Loucy (cell line): Measurements from ENCODE around the gene IGSF21.

Source experiments
- H2AFZ ChIP-seq: fragments of 200-600 bp; sonication (generic); 2 replicates; pipeline ENCODE4 v1.6.0; 2016; ENCODE audit warnings: antibody characterized with exemption, mild to moderate bottlenecking, low read length, moderate library complexity
- H3F3A ChIP-seq: fragments of 200-600 bp; 2 replicates; pipeline ENCODE4 v1.6.0; 2016; ENCODE audit warnings: antibody characterized with exemption, low read depth, mild to moderate bottlenecking
- H3K27me3 ChIP-seq: fragments of 200-600 bp; sonication (generic); 2 replicates; pipeline ENCODE4 v1.6.1; 2014; ENCODE audit warnings: low read length, mild to moderate bottlenecking; ENCODE audit not compliant: insufficient read depth, poor library complexity, severe bottlenecking
- H3K36me3 ChIP-seq: fragments of 200-600 bp; sonication (generic); 2 replicates; pipeline ENCODE4 v1.6.1; 2016; ENCODE audit warnings: low read length; ENCODE audit not compliant: insufficient read depth
- H3K4me1 ChIP-seq: fragments of 200-600 bp; sonication (generic); 2 replicates; pipeline ENCODE4 v1.5.1; 2014; ENCODE audit warnings: low read length, mild to moderate bottlenecking; ENCODE audit not compliant: insufficient read depth, poor library complexity, severe bottlenecking
- H3K4me2 ChIP-seq: fragments of 200-600 bp; sonication (generic); 2 replicates; pipeline ENCODE4 v1.6.0; 2014; ENCODE audit warnings: antibody characterized with exemption, low read length, low read depth, mild to moderate bottlenecking; ENCODE audit not compliant: poor library complexity, severe bottlenecking
- H3K4me3 ChIP-seq: fragments of 200-600 bp; sonication (generic); 2 replicates; pipeline ENCODE4 v1.5.1; 2014; ENCODE audit warnings: low read length, mild to moderate bottlenecking, mixed read lengths; ENCODE audit not compliant: poor library complexity, severe bottlenecking
- H3K79me2 ChIP-seq: fragments of 200-600 bp; sonication (generic); 2 replicates; pipeline ENCODE4 v1.6.1; 2014; ENCODE audit warnings: low read length; ENCODE audit not compliant: insufficient read depth
- H3K9ac ChIP-seq: fragments of 200-600 bp; sonication (generic); 2 replicates; pipeline ENCODE4 v1.6.0; 2014; ENCODE audit warnings: mild to moderate bottlenecking, low read depth, low read length, moderate library complexity; ENCODE audit not compliant: poor library complexity, severe bottlenecking
- H3K9me2 ChIP-seq: fragments of 200-600 bp; sonication (generic); replicated peaks from 2 replicates; pipeline ENCODE4 v1.6.1; 2016; ENCODE audit warnings: low read depth, low read length, mixed read lengths
- H3K9me3 ChIP-seq: fragments of 200-600 bp; sonication (generic); 2 replicates; pipeline ENCODE4 v1.6.1; 2014; ENCODE audit warnings: mild to moderate bottlenecking, antibody characterized with exemption, low read length, low read depth; ENCODE audit not compliant: insufficient read depth
- H4K20me1 ChIP-seq: fragments of 200-600 bp; sonication (generic); 2 replicates; pipeline ENCODE4 v1.6.0; 2014; ENCODE audit warnings: antibody characterized with exemption, low read length, mild to moderate bottlenecking; ENCODE audit not compliant: insufficient read depth, poor library complexity, severe bottlenecking
- CTCF ChIP-seq: fragments of 200-600 bp; sonication (generic); conservative IDR thresholded peaks from 2 replicates; pipeline ENCODE4 v1.5.1; 2014; ENCODE audit warnings: mild to moderate bottlenecking, antibody characterized with exemption, low read length
- EZH2phosphoT487 ChIP-seq: fragments of 200-600 bp; IDR thresholded peaks from 2 replicates; pipeline ENCODE4 v1.6.1; 2018; ENCODE audit warnings: antibody characterized with exemption, mild to moderate bottlenecking, moderate library complexity, borderline replicate concordance

Gene IGSF21

GRCh38 chr1:18147672-18148071 lies 40.1 kb downstream of the IGSF21 start:
- Histone ChIP-seq H2AFZ (no peak overlapping the region), H3K27me3 (no peaks in the 10 kb centered on the region), H3F3A (no peaks in the 10 kb centered on the region), H4K20me1 (no peaks in the 10 kb centered on the region), H3K36me3 (no peaks in the 10 kb centered on the region), H3K9ac (no peak overlapping the region), H3K9me2 (no peaks in the 10 kb centered on the region), H3K9me3 (no peaks in the 10 kb centered on the region; the same call in 1 of the 2 replicates), H3K4me1 (no peaks in the 10 kb centered on the region), H3K4me3 (no peak overlapping the region), H3K79me2 (no peaks in the 10 kb centered on the region), H3K4me2 (no peak overlapping the region)
- TF ChIP-seq EZH2phosphoT487 (no peak), CTCF (no peak)

- H3F3A ChIP-seq: no peaks in the 10 kb centered on the region
- H2AFZ ChIP-seq: no peak overlapping the region
- no peaks in the 10 kb centered on the region; the same call in 1 of the 2 replicates for H3K9me3 ChIP-seq
- no peaks in the 10 kb centered on the region for H3K27me3 ChIP-seq
- H3K4me2 ChIP-seq: no peak overlapping the region
- H3K36me3 ChIP-seq: no peaks in the 10 kb centered on the region
- no peak overlapping the region for H3K9ac ChIP-seq
- no peaks in the 10 kb centered on the region for H3K4me1 ChIP-seq
- H4K20me1 ChIP-seq: no peaks in the 10 kb centered on the region
- H3K79me2 ChIP-seq: no peaks in the 10 kb centered on the region
- no peaks in the 10 kb centered on the region for H3K9me2 ChIP-seq
- TF ChIP-seq CTCF (no peak), EZH2phosphoT487 (no peak)
- H3K4me3 ChIP-seq: no peak overlapping the region
These were observed 40.9 kb downstream of the IGSF21 start for GRCh38 chr1:18148461-18148860.

- H3K36me3 ChIP-seq: no peaks in the 10 kb centered on the region
- no peaks in the 10 kb centered on the region for H4K20me1 ChIP-seq
- no peaks in the 10 kb centered on the region; the same call in 1 of the 2 replicates for H3K9me3 ChIP-seq
- H3K79me2 ChIP-seq: no peaks in the 10 kb centered on the region
- H3K4me1 ChIP-seq: no peaks in the 10 kb centered on the region
- H3F3A ChIP-seq: no peaks in the 10 kb centered on the region
- H3K4me3 ChIP-seq: no peak overlapping the region
- H3K9me2 ChIP-seq: no peaks in the 10 kb centered on the region
- no peaks in the 10 kb centered on the region for H3K27me3 ChIP-seq
- H2AFZ ChIP-seq: no peak overlapping the region
- TF ChIP-seq EZH2phosphoT487: no peak
- TF ChIP-seq CTCF: no peak
- no peak overlapping the region for H3K4me2 ChIP-seq
- no peak overlapping the region for H3K9ac ChIP-seq
These were observed 41.5 kb downstream of the IGSF21 start for GRCh38 chr1:18149027-18149641.
